ENCODE results near the gene RIC3. TPM values are rescaled to one million over a fixed set of nuclear protein-coding genes. Genes with fewer than 3 reads are reported as not detected.

Gene RIC3
- total RNA-seq, 2 donors from 2014 or later: 12.5 to 13.8 TPM

DNA sequence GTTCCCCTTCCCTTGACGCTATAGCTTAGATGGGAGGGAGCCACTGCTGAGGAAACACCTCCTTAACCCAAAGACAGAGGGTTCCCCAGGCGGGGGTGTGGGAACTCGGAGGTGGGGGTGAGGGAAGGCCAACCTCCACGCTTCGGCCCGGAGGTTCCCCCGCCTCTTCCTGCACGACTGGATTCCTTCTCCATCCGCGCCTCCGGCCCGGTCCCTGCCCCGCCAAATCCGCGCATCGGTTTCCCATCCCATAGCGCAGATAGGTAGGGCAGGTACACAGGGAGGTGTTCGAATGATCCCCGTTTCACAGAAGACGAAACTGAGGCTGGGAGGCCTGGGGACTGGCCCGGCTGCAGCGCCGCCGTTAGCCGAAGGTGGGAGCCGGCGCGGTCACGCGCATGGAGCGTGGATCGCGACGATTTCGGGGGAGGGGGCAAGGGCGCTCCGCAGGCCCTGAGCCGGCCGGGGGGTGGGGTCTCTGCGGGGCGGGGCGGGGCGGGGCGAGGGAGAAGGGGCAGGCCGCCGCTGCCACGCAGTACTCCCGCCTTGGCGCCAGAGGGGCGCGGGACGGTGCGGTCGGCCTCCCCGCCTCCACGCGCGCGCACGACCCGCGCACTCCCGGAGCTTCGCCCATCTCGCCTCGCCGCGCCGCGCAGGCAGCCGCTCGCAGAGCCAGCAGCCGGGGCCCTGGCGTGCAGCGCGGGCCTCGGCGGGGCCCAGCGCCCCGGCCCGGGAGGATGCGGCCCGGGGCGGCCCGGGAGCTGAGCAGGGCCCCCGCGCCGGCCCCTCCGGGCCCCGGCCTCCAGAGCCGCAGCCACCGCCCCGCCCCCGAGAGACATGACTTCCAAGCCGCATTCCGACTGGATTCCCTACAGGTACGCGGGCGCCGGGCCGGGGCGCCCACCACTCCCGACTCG is 87.9 kb downstream of the RIC3 start, which contains the start of gene TUB:
TUB (plus strand) TSS at position 538 of the 917 bp plus-strand sequence; CDS start at position 838, 300 bp downstream.
- intact Hi-C loops (cut with DNase I): no loop called here
- peak; percentile 66 to 72 for ATAC-seq
- peak; percentile 41 for DNase-seq

DNA sequence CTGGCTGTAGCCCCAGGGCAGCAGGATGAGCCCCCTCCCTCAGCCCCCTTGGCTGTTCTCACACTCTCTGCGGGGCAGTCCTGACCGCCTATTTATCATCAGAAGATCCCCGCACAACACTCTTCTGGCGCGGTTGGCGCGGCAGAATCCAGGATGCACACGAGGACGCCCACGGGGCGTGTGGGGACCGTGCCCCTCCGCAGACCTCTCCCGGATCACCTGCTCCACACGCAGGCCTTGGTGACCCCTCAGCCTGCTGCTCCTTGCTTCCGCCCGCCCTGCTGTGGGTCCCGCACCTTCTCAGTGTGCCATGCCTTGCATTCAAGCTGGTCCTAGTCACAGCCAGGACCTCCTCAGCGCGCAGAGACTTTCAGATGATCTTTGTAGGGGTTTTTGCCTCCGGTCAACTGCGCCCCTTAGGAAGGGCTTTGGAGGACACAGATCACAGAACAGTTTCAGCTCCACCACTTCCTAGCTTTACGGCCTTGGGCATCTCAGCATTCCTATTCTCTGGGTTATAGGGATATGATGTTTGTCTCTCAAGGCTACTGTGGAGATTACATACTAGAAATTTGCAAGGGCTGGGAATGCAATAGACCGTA is 88.7 kb downstream of the RIC3 start:
- ATAC-seq (no peak), DNase-seq (no peak)
- intact Hi-C loops (cut with DNase I): no loop called here

DNA sequence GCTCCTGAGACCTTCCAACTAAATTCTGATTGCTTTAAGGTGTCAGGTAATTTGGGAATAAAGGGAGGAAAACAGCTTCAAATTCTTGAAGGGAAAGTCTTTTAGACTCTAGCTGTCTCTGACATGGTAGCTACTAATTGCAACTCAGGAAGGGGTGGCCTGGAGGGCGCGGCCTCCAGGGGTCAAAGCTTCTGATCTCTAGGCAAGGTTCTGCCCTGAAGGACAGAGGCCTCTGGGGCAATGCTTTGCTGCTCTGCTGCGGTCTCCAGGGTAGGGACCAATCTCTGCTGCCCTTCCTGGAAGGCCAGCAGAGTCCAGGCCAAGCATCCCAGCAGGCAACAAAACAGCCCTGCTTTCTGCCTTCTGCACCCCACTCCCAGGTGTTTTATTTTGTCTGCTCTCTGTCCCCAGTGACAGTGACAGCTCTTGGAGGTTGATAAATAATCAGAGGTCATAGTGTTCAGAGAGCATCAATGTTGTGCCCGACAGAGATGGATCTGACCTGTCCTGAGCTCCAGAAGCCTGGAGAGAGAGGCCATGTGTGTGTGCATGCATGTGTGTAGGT is 89.6 kb downstream of the RIC3 start:
- ATAC-seq: no peak
- DNase-seq: no peak
- intact Hi-C loops (cut with DNase I): no loop called here

DNA sequence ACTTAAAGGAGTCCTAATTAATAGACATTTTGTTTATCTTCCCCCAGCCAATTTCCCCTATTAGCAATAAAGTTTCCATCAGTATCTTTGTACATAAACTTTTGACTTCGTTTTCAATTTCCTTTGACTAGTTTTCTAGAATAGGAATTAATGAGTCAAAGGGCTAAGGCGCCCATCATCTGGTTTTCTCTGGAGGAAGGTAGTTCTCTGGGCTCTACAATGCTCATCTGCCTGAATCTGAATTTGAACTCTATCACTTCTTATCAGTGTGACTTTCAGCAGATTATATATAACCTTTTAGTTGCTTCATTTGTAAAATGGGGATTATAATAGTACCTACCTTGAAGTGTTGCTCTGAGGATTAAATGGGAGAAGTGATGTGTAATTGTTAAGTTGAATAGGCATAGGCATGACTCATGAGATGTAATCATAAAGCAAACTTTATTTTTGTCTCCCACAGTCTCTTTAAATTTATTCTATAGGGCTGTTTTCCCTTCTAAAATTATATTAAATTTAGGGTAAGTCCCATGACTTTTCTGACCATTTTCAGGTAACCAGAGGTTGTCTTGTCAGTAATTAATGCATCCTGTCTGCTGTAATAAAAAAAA is 93.6 kb downstream of the RIC3 start:
- intact Hi-C loops (cut with DNase I): no loop called here
- no peak for ATAC-seq
- DNase-seq: no peak

DNA sequence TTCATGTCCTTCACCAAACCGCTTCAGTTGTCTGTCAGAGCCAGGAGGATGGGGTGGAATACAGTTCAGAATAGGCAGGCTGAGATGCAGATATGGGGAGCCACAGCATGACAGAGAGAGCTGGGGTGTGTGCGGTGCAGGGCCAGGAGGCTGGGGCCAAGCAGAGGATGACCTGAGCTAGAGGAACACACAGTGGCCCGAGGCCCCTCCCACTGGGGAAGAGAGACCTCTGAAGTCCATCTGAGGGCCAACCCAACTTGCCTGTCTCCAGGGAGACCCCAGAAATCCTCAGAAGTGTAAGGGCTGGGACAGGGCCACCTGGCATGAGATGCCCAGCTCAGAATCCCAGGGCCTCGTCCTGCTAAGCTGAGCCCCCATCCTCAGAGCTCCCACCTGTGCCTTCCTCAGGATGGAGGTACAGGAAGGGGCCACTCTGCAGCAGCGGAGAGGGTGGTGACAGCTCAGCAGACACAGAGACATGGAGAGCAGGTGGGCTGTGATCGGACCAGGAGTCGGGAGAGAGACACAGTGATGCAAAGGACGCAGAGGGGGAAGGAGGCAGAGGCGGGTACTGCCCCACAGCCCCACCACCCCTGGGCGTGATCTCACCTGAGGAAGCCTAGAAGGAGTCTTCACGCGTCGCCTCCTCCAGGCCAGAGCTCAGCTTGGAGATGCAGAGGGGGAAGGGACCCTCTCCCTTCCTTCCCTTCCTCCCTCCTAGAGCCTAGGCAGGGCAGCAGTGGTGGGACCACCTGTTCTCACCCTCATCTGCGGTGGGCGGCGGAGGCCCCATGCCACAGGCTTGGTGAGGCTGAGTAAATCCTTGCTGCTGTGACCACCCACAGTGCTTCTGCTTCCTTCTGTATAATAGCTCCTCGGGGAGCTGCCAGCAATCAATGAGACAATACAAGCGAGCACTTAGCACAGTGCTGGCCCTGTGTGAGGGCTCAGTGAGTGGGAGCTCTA is 96.9 kb downstream of the RIC3 start:
- intact Hi-C loops (cut with DNase I): no loop called here
- no peak for ATAC-seq
- DNase-seq: no peak

DNA sequence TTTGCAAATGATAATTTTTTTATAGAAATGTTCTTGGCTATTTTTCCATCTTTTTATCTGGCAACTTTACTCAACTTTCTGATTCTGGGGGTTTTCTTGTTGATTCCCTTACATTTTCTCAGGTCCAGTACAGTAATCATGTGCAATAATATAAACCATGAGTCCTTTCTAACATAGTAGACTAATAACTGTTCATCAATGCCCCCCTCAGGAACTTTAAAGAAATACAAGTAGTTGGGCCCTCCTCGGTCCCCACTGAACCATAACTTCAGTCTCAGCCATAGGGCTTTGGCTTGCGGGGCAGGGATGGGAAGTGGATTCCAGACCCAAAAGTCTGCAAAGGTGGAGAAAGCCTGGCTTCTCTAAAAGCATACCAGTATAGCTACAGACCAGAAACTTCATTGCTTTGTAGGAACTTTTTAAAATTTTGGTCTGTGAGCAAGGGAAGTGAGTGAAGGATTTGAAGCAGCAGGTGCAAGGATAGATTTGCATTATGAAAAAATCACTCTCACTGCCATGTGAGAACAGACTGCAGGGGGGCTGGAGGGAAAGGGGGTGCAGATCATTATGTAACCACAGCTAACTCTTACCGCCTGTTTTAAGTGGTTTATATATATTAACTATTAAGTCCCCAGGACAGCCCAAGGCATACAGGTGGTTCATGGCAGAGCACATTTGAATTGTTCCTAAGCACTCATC is 98.3 kb downstream of the RIC3 start:
- ATAC-seq: peak in 1 of 2 donors; percentile 31
- intact Hi-C loops (cut with DNase I): no loop called here
- no peak for DNase-seq

DNA sequence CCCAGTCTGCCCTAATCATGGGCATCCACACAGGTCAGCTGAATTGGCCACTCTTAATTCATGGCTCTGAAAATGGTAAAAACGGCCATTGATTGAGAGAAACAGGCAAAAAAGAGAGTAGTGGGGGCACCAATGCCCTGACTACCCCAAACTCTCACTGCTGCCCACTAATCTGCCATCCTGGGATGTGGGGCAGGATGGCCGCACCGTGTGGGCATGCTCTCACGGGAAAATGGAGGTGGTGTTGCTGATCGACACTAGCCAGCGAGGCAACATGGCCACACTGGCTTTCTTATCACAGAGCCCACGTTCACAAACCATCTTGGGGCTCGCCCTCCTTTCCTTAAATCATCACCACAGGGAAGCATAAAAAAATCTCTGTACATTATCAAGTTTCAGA is 99.1 kb downstream of the RIC3 start:
- no peak for ATAC-seq
- no peak for DNase-seq
- intact Hi-C loops (cut with DNase I): loop anchor here in 1 of 2 donors (2.0 kb wide), 1 partner anchor 37 kb away; no protein-coding TSS in a partner anchor

DNA sequence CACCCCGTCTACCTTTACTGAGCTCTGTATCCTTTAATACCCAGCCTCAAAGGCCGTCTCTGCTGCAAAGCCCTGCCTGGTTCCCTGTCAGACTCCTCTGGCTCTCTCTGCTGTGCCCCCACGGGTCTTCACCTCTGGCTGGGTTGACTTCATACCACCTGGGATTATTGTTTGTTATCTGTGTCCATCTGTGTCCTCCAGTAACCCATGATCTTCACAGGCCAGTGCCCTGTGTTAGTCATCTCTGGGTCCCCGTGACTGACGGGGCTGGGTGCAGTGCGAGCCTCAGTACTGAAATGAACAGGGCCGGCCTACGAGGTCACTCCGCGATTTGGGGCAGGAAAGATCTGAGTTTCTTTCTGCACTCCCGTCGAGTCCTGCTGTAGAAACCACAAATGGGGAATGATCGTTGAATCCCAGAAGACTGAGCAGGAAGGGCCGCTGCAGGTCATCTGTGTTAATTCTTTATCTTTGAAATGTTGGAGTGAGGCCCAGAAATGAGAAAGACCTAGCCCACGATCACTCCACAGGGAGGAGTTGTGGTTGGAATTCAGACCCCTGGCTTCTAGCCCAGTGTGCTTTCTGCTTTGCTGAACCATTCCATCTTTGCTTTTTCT is 100.1 kb downstream of the RIC3 start:
- peak; percentile 75 to 81 for ATAC-seq
- DNase-seq: peak; percentile 61
- intact Hi-C loops (cut with DNase I): loop anchor here in 1 of 2 donors (2.0 kb wide), 1 partner anchor 36 kb away; no protein-coding TSS in a partner anchor

DNA sequence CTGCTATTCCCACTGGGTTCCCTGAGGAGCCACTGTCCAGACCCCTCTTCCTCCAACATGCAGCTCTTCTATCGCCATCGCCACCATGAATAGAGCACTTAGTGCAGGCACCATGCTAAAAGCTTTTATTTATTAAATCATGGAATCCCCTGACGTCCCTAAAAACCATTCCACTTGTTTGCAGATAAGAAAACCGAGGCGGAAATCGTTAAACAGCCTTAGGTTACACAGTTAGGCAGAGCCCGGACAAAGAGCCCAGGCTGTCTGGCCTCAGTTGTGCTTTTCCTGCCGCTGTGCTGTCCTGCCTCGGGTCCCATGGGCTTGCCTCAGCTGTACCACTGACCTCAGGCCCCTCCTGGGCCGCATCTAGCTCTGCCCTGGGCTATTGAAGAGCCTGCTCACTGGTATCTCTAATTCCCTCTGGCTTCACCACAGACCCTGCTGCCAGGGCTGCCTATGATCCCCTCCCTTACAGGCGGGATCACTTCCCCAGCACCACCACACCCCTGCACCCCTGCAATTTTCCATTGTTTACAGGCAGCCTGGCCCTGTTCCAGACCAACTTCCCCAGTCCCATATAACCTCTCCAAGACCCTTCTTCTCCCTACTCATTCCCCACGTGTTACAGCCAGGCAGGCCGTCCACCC is 100.8 kb downstream of the RIC3 start:
- ATAC-seq (no peak), DNase-seq (no peak)
- intact Hi-C loops (cut with DNase I): loop anchor here in 1 of 2 donors (2.0 kb wide), 1 partner anchor 35 kb away; no protein-coding TSS in a partner anchor

DNA sequence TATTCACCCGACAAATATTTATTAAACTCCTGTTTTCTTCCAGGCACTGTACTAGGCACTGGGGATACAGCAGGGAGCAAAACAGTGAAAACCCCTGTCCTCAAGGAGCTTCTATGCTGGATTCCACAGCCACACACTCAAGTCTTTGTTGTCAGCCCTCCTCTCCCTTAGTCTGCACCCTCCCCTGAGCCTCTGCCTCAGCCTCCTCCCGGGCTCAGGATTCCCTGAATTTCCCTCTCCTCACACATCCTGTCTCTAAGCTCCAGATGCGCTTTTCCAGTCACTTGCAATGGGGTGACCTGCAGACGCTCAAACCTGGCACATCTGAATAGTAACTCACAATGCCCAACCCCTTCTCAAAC is 101.3 kb downstream of the RIC3 start:
- DNase-seq (no peak), ATAC-seq (no peak)
- intact Hi-C loops (cut with DNase I): no loop called here

DNA sequence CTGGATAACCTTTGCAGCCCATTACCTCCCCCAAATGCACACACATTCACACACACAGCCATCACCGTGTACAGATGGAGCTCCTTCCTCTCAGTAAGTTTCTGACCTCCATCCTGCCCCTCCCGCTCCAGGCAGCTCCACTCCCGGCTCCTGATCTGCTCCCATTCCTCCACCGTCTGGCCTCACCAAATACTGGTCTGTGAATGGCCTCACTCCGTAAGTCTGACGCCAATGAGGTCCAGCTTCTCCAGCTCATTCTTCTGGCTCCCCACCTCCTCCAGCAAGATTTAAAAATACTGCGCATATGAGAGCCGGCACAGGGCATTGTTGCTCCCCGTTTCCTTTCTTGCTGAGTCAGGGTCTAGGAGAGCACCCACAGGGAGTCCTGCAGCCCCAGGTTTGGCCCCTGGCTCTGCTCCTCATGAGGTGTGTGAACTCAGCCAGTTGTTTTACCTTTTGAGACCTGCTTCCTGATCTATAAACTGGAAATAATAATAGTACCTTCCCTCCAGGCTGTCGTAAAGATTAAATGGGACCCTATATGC is 101.8 kb downstream of the RIC3 start:
- no peak for DNase-seq
- peak in 1 of 2 donors; percentile 27 for ATAC-seq
- intact Hi-C loops (cut with DNase I): no loop called here

DNA sequence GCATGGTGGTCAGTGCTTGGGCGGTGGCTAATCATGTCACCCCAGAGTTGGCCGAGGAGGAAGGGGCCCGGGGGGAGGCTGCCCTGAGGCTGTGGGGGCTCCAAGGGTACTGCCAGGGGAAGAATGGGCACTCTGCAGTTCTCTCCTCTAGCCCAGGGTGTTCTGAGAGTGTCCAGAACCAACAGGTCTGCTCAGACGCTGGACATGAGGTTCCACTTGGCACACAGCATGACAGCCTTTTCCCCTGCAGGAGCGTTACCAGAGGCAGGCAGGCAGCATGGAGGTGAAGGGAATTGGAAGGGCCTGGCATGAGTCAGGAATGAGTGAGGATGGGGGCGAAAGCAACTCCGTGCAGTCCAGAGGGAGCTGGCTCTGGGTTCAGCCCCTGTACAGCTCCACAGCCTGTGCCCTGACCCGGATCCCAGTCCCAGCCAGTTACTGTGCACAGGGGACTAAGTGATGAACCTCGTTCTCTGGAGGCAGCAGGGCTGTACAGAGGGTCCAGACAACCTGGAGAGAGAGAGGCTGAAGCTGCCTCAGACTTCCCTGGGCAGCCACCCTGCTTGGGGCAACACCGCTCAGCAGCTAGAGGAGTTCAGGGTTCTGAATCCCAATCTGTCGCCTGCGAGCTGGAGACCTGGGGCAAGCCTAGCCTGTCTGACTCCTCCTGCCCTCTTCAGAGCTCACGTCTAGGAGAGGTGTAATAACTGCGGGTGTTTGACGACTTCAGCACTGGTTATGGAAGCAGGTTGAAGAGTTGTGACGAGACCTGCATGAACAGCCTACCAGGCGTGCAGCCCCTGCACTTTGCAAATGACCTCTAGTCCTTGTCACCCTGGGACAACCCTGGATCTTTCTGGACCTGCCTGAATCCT is 102.6 kb downstream of the RIC3 start:
- ATAC-seq (no peak), DNase-seq (no peak)
- intact Hi-C loops (cut with DNase I): no loop called here

DNA sequence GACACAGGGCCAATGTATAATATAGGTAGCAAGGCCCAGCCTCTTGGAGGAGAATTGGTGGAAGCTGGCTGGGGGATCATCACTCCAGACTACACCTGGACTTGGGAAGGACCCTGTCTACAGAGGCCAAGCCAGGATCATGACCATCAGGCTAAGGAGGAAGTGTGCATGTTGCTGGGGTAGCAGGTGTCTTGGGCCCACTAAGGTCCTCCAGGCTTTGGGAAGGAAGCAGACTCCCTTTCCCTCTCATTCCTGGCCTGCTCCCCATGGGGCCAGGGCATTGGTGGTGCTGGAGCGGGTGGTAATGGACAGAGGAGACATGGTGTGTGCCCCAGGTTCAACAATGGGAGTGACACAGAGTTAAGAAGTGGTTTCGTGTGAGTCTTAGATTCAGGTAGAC is 103.8 kb downstream of the RIC3 start:
- ATAC-seq: no peak
- no peak for DNase-seq
- intact Hi-C loops (cut with DNase I): no loop called here

DNA sequence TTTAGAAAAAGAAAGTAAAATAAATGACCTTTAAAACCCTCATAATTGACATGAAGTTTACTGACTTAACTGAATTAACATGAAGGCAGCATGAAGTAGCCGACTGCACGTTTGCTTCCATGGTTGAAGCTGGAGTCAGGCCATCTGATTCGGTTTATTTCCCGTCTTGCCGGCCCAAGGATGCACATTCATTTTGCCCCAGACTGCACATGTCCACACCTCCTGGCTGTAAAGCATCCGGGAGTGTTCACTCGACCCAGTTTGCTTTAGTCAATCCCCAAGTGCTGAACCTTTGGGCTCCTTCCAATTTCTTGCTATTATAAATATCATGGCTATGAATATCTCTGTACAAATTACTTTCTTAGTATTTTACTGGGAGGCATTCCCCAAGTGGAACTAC is 105.5 kb downstream of the RIC3 start:
- peak; percentile 59 to 66 for ATAC-seq
- no peak for DNase-seq
- intact Hi-C loops (cut with DNase I): no loop called here

DNA sequence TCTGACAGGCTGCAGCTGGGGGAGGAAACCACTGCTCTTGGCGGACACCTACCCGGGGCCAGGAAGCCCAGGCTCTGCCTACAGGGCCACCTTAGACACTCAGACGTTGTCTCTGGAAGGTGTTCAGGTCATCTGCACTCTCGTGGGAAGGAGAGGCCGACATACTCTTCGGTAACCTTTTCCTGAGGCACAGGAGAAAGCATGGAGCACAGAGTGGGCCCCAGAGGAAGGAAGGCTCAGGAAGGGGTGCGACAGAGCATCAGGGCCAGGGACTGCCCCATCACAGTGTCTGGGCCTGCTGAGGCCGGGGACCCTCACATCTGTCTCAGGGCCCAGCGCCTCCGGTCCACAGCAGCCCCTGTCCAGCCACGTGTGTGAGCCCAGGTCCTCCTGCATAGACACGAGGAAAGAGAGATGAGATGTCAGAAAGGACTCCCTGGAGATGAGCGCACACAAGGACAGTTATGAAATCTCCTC is 106.0 kb downstream of the RIC3 start:
- no peak for ATAC-seq
- no peak for DNase-seq
- intact Hi-C loops (cut with DNase I): no loop called here

Measured in left cardiac atrium (tissue), 4 donors.